GM19438 (cell line): ENCODE results near the gene DTX1.

Experiments
- ATAC-seq: cut with Tn5 transposase; IDR thresholded peaks from one replicate; pipeline ENCODE4 v1.9.1; 2021; ENCODE audit warnings: low read depth; ENCODE audit not compliant: unreplicated experiment

DTX1 gene

DNA sequence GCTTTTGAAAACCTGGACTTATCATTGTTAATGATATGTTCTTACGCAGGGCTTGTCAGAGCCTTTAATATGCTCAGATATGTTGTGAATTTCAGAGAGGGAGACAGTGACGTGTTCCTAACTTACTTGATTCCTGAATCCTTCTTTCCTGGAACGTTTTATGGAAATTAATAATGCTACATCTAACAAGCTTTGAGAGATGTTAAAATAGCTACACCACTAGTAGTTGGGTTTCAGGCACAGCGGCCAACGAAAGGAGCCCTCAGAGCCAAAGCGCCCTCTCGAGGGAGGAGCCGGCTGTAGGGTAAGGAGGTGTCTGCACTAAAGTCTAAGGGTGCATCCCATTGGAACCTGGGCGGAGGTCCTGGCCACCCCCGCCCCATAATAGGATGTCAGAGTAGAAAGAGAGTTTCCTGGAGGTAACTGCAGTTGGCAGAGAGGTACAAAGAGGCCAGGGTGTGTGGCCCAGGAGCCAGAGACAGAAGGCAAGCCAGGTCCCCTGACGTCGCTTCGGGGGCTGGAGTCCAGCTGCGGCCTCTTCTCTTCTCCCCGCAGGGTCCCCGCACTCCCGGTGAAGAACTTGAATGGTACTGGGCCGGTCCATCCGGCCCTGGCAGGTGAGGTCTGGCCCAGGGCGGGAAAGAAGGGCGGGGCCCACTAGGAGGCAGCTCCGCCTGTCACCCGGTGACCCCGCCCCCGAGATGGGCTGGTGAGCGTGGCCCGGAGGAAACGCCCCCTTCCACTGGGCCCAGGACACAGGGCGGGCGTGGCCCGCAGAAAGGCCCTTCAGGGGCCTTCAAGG lies 36.3 kb downstream of the DTX1 start:
- ATAC-seq = no peak

DNA sequence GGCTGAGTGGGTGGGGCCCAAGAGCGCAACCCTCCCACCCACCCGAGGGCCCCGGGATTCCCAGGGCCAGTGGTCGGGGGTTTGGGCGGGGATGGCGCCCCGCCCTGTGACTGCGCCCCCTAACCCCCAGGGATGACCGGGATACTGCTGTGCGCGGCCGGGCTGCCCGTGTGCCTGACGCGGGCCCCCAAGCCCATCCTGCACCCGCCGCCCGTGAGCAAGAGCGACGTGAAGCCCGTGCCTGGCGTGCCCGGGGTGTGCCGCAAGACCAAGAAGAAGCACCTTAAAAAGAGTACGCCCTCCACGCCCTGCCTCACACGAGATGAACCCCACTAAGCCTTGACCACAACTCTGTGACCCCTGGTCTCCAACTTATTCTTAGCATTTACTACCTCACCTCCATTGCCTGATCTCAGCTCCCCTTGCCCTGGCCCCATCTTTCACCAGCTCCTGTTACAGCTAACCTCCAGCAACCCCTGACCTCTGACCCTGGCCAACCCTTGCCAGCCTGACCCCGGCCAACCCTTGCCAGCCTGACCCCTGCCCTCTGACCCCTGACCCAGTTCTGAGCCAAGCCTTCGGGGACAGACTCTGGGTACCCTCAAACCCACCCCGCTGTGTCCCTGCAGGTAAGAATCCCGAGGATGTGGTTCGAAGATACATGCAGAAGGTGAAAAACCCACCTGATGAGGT lies 37.0 kb downstream of the DTX1 start:
- ATAC-seq = no peak

DNA sequence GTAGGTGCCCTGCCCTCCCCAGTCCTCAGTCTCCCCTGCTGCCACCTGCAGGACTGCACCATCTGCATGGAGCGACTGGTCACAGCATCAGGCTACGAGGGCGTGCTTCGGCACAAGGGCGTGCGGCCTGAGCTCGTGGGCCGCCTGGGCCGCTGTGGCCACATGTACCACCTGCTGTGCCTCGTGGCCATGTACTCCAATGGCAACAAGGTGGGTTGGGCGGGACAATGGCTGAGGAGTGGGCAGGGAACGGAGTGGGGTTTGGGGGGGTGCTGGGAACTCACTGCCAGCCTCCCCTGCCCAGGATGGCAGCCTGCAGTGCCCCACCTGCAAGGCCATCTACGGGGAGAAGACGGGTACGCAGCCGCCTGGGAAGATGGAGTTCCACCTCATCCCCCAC lies 38.2 kb downstream of the DTX1 start:
- no peak for ATAC-seq

DNA sequence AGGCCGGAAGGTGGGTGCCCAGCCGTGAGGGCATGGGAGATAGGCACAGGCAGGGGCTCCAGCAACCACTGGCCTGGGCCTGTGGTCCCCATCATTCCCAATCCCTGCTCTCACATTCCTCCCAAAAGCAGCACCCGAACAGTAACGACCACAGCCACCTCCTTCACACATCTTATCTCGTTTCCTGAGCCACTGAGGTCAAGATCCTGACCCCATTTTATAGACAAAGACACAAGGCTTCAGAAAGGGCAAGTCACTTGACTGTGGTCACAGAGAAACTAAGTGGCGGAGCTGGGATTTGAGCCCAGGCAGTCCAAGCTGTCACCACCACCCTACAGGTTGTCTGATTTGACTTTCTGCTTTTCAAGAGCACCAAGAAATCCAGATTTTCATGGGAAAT lies 38.9 kb downstream of the DTX1 start:
- ATAC-seq = no peak

DNA sequence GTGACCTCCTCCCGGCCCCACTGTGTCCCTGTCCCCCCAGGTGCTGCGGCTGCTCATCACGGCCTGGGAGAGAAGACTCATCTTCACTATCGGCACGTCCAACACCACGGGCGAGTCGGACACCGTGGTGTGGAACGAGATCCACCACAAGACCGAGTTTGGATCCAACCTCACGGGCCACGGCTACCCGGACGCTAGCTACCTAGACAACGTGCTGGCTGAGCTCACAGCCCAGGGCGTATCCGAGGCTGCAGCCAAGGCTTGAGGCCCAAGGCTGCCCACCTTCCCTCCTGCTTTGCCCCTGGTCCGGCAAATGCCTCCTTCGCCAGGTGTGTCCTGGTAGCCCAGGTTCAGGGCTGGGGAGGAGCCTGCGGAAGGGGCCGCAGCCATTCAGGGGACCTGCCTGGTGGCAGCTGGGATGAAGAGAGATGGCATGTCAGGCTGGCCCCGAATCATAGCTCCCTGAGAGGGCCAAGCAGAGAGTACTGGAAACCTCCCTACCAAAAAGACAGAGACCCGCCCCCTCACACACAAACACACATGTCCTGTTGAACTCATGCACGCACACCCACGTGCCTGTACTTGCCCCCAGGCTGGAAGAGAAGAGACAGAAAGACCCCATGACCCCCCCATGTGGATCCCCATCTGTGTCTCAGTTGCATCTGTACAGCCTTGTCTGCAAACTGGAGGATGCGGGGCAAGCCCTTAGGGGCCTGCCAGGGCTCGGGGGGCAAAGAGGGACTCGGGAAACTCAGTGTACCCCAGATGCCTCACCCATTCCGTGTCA lies 40.3 kb downstream of the DTX1 start:
- no peak for ATAC-seq

DNA sequence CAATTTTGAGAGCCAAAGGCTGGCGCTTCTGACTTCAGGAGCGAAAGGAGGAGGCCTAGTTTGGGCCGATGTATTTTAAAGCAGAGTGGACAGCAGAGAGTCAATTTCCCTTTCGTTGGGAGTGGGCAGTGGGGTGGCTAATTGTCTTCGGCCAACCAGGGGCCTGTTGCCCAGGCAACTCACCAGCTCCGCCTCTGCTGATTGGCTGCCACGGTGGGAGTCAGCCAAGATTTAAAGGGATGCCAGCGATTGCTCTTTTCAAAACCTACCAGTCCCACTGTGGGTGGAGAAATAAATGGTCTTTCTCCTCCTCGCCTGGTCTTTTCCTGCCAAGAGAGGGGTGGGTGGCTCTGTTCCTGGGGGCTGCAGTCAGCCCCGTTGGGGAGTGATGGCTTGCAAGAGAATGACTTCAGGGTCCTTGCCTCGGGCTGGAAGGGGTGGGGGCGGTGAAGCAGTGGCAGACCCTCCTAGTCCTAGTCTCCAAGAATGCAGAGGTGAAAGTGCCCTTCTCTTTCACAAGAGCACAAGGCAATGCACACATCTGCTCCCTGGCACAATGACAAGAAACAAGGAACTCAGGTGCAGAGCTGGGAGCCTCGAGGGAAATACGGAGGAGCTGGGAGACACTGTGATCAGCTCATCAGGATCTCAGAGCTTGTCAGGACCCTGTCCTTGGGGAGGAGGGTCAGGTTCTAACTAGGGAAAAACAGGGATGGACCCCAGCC lies 41.3 kb downstream of the DTX1 start:
- ATAC-seq = no peak

DNA sequence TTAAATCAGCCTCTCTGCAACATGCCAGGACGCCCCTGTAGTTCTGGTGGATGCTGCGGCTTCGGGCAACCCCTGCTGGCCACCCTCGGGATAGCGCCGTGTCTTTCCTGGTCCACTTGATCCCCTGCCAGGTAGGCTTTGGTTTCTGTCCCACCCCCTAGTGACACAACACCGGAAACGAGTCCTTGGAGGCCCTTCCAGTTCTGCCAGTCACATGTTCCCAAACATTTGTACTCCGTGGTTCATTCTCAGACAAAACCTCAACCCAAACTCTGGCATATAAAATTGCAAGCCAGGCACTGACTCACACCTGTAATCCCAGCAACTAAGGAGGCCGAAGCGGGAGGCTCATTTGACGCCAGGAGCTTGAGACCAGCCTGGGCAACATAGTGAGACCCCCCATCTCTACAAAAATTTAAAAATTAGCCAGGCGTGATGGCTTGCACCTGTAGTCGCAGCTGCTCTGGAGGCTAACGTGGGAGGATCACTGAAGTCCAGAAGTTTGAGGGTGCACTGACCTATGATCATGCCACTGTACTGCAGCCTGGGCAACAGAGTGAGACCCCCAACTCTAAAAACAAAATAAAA lies 42.0 kb downstream of the DTX1 start:
- ATAC-seq = peak; percentile 84

DNA sequence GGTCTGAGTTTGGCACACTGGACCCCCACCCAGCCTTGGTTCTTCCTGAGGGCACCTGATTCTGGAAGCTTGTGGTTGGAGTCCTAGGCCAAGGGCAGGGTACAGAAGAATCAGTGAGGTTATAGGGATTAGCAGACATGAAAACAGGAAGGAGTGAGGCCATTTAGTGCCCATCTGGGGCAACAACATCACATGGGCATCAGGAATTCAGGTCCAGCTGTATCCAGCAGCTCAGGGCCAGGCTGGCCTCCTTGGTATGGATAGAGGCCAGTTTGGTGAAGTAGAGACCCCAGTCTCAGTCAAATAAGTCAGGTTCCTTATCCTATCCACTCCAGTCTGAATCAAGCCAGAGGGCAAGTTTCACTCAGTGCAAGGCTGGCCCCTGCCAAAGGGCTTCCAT lies 42.8 kb downstream of the DTX1 start:
- no peak for ATAC-seq

DNA sequence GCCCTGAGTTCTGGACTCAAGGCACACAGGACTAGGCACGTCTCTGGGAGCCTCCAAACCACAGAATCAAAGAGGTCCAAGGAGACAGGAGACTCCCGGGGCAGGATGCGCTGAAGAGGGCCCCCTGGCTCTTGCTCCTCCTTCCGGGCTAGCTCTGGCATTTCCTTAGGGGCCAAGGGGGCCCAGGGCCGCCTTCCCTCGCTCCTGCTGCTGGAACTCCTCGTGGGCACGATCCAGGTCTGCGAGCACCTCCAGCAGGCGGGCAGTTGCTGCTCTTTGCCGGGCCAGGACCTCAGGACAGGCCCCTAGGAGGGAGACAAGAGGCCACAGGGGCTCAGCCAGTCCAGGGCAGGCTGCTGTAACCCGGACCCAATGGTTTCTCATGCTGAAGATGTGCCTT lies 43.2 kb downstream of the DTX1 start:
- no peak for ATAC-seq

DNA sequence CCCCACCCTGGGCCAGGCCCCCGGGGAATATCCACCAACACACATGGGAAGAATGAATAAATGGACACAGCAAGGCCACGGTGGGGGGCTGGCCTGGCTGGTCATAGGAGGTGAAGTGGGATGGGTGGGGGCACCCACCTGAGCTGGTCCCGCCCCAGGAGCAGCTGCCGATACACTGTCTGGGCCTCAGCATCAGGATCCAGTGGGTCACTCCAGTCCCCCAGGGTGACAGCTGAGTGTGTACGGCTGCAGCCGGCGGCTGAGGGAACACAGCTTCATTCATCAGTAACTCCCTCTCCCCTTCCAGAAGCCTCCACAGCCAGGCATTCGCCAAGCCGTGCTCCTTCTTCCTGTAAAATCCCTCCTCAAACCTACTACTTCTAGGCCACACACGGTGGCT lies 45.2 kb downstream of the DTX1 start:
- no peak for ATAC-seq

DNA sequence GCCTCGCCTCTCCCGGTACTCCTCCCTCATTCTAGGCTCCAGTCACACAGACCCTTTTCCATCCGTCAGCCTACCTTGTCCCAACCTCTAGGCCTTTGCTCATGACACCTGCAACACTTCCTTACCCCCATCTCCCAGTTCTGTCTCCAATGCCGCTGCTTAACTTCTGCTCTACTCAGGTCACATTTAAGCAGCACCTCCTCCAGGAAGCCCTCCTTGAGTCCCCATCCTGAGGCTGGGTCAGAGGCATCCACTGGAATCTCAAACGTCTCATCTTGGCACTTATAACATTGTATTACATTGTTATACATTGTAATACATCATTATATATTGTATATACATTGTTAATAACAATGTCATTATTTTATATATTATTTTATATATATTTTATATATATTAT lies 46.3 kb downstream of the DTX1 start:
- no peak for ATAC-seq

DNA sequence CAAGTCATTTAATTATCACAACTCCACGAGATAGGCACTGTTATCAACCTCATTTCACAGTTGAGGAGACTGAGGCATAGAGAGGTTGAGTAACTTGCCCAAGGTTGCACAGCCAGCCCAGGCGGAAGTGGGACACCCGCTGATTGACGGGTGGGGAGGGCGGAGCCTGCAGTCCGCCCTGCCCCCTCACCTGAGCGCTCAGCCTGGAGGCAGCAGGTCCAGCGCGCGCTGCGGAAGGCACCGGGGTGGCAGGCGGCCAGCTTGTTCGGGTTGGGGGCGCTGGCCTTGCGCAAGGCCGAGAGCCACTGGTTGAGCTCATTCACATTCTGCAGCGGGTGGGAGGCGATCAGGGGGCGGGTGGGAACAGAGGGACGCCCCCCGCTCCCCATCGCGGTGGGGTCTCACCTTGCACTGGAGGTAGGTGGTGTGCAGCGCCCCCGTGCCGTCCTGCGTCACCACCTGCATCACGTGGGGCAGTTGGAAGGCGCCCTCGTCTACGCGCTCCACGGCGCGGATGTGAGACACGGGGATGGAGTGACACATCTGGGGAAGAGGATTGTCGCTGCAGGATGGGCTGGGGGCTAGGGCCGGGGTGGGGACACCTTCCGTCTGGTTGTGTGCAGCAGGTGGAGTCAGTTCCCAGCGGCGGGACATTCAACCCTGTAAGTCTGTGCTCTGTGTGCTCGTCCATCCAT lies 47.4 kb downstream of the DTX1 start:
- ATAC-seq = no peak

DNA sequence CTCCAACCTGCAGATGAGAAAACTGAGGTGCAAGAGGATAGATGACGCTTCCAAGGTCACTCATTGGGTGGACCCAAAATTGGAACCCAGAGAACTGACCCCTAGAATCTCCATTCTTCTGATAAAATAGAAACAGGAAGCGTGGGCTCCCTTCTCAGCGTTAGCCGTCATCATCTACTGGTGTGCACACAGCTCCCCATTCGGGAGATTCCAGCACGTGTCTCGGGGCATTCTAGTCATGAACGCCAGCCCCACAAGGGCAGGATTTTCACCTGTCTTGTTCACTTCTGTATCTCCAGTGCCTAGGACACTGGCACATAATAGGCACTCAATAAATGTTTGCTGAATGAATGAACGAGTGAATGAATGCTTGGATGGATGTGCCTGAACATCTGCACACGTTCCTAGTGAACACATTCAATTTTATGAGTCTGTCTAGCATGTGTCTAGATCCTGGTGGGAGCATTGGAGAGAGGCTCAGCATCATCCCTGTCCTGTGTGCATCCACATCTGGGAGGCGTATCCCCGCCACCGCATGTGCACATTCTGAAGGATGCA lies 48.5 kb downstream of the DTX1 start:
- ATAC-seq = no peak

DNA sequence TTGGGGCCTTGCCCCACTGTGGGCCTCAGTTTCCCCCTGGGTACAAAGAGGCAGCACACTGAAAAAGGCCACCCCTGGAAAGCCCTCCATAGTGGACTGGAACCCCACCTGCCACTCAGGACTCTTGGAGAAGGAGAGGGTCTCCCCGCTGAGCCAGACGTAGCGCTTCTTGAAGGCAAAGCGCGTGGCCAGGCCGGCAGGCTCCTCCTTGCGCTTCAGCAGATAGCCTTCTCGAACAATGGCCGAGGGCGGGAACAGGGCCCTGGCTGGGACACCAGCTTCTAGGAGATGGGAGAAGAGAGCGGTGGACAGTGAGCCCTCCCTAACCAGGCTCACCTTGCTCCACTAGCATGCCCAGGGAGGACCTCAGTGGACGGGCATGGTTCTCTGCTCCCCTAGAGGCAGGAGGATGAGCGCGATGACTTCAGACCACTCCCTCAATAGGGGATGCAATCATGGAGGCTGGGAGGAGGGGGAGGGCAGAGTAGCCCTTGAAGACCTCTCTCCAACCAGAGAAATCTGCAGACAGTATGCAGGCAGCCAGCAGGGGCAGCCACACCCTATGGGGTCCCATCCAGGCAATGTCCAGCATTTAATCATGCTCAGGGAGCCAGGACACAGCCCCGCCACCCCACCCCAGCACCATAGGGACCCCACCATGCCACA lies 49.2 kb downstream of the DTX1 start:
- ATAC-seq = no peak

DNA sequence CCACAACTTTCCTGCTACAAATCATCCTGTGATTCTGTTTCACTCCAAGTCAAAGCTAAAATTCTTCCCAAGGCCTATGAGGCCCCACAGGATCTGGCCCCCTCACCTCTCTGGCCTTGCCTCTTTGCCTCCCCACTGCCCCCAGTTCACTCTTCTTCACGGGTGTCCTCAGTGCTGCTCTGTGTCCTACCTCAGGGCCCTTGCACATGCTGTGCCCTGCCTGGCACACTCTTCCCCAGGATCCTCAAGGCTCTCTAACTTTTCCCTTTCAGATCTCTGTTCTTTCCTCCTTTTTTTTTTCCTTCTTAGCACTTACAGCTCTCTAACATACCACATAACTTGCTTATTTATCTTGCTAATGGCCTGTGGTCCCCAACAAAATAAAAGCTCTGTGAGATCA lies 49.8 kb downstream of the DTX1 start:
- no peak for ATAC-seq

DNA sequence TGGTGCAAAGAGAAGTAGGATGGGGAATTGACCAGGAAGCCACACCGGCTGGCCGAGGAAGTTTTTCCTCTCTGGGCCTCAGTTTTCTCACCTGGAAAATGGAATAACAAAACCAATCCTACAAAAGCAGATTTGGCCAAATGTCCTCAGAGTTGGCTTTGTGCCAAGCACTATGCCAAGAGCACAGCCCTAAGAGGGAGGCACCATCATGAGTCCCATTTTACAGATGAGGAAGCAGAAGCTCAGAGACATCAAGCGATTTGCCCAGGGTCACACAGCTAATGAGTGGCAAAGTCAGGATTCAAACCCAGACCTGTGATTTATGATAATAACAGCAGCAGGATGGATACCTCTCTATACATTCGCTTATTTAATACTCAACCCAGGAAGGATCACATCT lies 51.8 kb downstream of the DTX1 start:
- ATAC-seq = no peak

DNA sequence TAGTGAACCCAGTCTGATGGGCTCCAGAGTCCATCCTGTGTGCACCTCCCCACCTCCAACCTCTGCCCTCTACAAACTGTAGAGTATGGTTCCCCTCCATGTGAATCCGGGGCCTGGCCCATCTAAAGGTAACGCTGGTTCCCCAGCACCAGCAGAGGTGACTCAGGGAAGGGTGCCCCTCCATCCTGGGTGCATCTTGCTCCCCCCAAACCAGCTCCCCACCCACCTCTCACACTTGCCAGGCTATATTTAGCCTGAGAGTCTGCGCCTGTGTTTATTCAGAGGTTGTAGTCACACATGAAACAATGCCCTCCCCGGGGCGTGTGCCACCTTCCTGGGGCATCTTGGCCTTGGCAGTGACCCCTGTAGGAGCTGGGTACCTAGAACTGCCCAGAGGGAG lies 52.8 kb downstream of the DTX1 start:
- ATAC-seq = no peak

DNA sequence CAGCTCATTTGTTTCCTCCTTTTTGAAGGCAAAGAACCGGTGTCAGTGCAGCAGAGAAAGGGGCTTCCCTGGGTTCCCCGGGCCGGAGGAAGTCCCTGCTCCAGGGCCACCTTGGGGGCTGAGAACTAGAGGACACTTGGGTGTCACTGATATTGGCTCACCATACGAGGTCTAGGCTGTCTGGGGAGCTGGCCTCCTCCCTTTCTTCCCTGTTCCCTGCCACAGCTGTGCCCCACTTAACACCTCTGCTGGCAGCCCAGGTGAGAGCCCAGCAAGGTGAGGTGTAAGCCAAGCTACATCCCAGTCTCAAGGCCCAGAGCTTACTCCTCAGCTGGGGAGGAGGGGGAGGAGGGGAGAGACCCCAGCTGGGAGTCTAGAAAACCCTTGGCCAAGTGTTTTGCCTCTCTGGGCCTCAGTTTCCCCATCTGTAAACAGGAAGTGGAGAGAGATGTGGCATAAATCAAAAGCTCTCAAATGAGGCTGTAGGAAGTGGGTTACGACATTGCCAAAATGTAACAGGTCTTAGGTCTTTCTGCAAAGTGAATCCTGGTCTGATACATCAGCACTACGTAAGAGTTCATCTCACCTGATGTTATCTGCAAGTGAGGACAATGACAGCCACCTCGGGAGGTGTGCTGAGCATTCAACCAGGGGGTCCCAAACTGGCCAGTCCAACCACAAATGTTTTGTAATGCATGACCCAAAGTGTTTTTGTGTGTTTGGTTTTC lies 53.5 kb downstream of the DTX1 start:
- no peak for ATAC-seq
